Measurements from ENCODE around the gene ZNF787. TPM values are rescaled to one million over a fixed set of nuclear protein-coding genes. Genes with fewer than 3 reads are reported as not detected.

ZNF787 gene
- total RNA-seq, 1 experiment from 2014 or later = 54.6 TPM

DNA sequence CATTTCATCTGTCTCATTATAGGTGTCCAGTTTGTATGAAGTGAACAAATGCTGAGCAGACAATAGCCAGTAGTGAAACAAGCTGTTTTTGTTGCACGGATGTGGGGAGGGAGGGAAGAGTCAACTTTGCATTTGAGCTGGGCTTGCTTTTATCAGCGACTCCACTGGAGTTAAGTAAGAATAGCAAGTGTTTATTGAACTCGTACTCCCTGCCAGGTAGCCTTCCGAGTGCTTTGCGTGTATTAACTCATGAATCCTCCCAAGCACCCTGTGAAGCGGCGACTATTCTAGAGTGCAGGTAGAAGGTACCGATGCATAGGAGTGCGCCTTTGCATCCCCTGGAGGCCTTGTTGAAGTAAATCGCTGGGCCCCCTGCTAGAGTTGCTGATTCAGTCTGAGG lies 15.3 kb upstream of the ZNF787 start:
- no peak overlapping the region for H2AFZ ChIP-seq (ENCODE audit: low read length)
- H3K9me3 ChIP-seq (ENCODE audit: control insufficient read depth, low read depth, low read length) = no peaks in the 10 kb centered on the region
- peak overlapping the region; percentile 1 for H3K9ac ChIP-seq (ENCODE audit: extremely low read depth, insufficient read length, low read length)
- Mint-ChIP-seq H3K27ac (peak overlapping the region; percentile 93 to 96 (median 96)), H3K9me3 (peaks cover 0 to 2% of the 10 kb centered on the region in 2 experiments; a peak in 1 of 5 replicates), H3K4me3 (peak overlapping the region; percentile 32 to 67), H3K27me3 (ENCODE audit: low read depth) (no peaks in the 10 kb centered on the region), H3K4me1 (peaks cover 41 to 43% of the 10 kb centered on the region in 2 experiments), H3K36me3 (ENCODE audit: insufficient read depth in 1 of 3, low read depth in 3 of 3) (no peaks in the 10 kb centered on the region)
- H3K56ac ChIP-seq (ENCODE audit: insufficient read length, low read depth, low read length) = no peak overlapping the region
- TF ChIP-seq CTCF (conservative IDR thresholded peaks at IDR 0.05) = peak; percentile 37; the same call in 2 of the 3 replicates
- H3K4me2 ChIP-seq (ENCODE audit: insufficient read depth, insufficient read length, low read length) = peak overlapping the region; percentile 45
- no peak overlapping the region for H3K23ac ChIP-seq (ENCODE audit: insufficient read length, low read depth, low read length)
- H3K18ac ChIP-seq (ENCODE audit: insufficient read length, low read depth, low read length) = no peak overlapping the region
- H4K20me1 ChIP-seq (ENCODE audit: control insufficient read depth, insufficient read depth, insufficient read length) = no peaks in the 10 kb centered on the region
- H4K91ac ChIP-seq (ENCODE audit: insufficient read length, low read depth, low read length) = no peak overlapping the region
- peak overlapping the region; percentile 4 for H3K27ac ChIP-seq (ENCODE audit: insufficient read length, low read depth, low read length)
- H3K79me2 ChIP-seq (ENCODE audit: insufficient read depth, low read length) = no peaks in the 10 kb centered on the region
- DNase-seq = peak; percentile 73
- no peak overlapping the region for H2BK15ac ChIP-seq (ENCODE audit: low read depth, low read length)
- no peak overlapping the region for H3T11ph ChIP-seq (ENCODE audit: low read length)
- H3K4ac ChIP-seq (ENCODE audit: low read depth, low read length) = no peak overlapping the region
- H2BK120ac ChIP-seq (ENCODE audit: low read depth, low read length, poor library complexity, severe bottlenecking) = no peak overlapping the region
- H2BK20ac ChIP-seq (ENCODE audit: low read depth, low read length, poor library complexity, severe bottlenecking) = no peak overlapping the region
- H2BK5ac ChIP-seq (ENCODE audit: insufficient read length, low read length) = no peak overlapping the region
- H3K27me3 ChIP-seq (ENCODE audit: insufficient read depth, low read length) = no peaks in the 10 kb centered on the region
- H2AK5ac ChIP-seq (ENCODE audit: insufficient read length, low read length) = no peak overlapping the region
- H3K79me1 ChIP-seq (ENCODE audit: insufficient read depth, low read depth, low read length, poor library complexity, severe bottlenecking) = no peaks in the 10 kb centered on the region
- H3K4me1 ChIP-seq (ENCODE audit: insufficient read depth, low read length) = peaks cover 7% of the 10 kb centered on the region; the same call in 1 of the 2 replicates
- H4K8ac ChIP-seq (replicated peaks; ENCODE audit: insufficient read length, low read depth, low read length) = no peak overlapping the region
- H3K23me2 ChIP-seq (ENCODE audit: insufficient read length, low read depth, low read length, poor library complexity, severe bottlenecking) = peaks cover 6% of the 10 kb centered on the region
- no peak overlapping the region for H4K5ac ChIP-seq (ENCODE audit: insufficient read length, low read depth, low read length)
- H2BK12ac ChIP-seq (ENCODE audit: insufficient read length, low read depth, low read length) = no peak overlapping the region
- no CpG with 5 or more reads among the region's 10 CpGs for WGBS (ENCODE audit: extremely low coverage, insufficient read length, low lambda C conversion rate)
- H3K14ac ChIP-seq (ENCODE audit: insufficient read depth, low read length) = no peak overlapping the region
